NOMO-1 treated with dmso at 0.1 percent for 144 hours (cell line): ENCODE data around the gene C16orf54.
"Not testable (repeated sequence)": the region's sequence is repeated elsewhere in the genome, so short reads cannot be mapped to it uniquely, and the experiment has no call there.

Source experiments
- DNase-seq: peaks from one replicate; lab custom pipeline; 2025; ENCODE audit not compliant: unreplicated experiment; lab: John Stamatoyannopoulos, UW

Gene C16orf54

GRCh38 chr16:29710227-29711219, 35.3 kb downstream of the C16orf54 start:
- peak; percentile 30 for DNase-seq

- DNase-seq, result not testable (repeated sequence)
Observed at GRCh38 chr16:29709657-29710056, 36.1 kb downstream of the C16orf54 start.

DNA sequence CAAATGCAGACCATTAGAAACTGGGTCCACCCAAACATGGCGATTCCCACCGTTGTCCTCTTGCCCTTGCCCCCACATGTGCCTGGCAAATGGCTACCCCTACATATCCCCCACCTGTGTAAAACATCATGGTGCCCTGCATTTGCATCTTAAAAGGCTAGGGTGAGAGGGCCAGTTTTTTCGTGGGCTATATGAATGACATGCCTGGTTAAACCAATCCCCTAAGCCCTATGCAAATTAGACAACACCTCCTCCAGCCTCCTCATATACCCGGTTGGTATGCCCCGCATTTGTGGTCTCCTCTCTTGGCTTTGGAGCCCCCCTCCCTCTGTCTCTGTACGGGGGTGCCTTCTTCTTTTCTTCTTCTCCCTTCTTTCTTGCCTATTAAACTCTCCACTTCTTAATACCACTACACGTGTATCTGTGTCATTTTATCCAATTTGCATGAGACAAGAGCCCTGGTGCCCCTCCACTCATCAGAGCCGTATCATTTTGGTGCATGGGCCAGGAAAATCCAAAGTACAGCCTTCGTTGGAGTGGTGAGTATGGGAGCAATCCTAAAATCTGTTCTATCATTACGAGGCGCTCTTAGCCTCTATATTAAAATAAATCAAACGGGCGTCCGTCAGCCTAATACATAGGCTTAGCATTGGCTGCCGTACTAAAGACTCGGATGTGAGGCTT, 36.7 kb downstream of the C16orf54 start:
- DNase-seq, result no peak

- not testable (repeated sequence) for DNase-seq
Observed at GRCh38 chr16:29707160-29707559, 38.6 kb downstream of the C16orf54 start.

DNA sequence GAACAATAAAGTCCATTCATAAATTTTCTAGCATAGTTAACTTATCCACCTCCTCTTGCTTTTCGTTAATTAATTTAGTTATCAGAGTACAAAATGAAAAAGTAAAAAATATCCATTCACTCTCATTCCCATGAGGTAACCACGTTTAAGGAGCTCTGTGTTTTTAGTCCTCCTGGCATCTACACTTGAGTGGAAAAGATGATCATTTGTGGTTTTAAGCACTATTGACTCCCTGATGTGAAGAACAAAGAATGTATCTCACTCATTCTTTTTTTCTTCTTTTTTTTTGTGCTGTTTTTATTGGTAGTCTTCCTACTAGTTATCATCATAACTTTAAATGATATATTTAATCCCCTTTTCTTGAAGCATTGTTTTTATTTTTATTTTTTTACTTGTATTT, 40.8 kb downstream of the C16orf54 start:
- no peak for DNase-seq

DNA sequence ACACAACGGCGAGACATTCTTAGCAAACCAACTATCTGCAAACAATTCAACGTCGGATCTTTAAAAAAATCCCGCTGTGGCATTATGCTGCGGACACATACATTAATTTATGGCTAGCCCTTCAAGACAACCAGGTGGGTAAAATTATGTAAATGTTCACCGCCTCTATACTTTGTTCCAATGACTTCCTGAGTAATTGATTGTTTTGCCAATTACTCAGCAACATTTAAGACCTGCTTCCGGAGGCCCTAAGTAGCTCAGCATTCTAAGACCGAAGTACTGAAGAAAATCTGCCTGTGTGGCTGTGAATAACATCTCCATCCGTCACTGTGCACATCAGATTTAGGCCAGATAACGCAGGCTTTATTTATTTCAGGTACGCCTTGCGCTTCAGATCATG, 43.5 kb downstream of the C16orf54 start:
- DNase-seq, result no peak

GRCh38 chr16:29701214-29701555, 44.6 kb downstream of the C16orf54 start:
- no peak for DNase-seq

DNA sequence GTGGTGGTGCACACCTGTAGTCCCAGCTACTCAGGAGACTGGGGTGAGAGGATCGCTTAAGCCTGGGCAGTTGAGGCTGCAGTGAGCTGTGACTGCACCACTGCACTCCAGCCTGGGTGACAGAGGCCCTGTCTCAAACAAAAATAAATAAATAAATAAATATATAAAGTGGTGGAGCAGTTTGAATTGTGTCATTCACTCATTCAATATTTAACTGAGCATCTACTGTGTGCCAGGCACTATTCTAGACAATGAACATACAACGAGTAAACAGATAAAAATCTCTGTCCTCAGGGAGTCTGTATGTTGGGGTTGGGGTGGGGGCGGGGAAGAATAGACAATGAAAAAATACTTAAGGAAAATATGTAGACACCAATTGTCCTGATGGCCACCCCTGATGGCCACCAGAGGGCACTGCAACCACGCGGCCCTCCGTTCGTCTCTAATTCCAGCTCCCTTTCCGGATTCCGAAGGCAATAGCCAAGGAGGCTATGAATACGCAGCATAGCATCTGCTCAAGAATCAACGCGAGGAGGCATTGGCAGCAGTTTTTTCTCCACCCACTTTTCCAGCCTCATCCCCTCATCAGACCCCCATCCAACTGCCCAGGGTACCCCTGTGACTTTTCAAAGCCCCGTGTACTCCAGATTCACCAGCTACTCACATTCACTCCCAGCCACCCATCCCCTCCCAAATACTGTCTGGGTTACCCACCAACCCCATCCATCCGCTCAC, 45.4 kb downstream of the C16orf54 start:
- peak; percentile 77 for DNase-seq

DNA sequence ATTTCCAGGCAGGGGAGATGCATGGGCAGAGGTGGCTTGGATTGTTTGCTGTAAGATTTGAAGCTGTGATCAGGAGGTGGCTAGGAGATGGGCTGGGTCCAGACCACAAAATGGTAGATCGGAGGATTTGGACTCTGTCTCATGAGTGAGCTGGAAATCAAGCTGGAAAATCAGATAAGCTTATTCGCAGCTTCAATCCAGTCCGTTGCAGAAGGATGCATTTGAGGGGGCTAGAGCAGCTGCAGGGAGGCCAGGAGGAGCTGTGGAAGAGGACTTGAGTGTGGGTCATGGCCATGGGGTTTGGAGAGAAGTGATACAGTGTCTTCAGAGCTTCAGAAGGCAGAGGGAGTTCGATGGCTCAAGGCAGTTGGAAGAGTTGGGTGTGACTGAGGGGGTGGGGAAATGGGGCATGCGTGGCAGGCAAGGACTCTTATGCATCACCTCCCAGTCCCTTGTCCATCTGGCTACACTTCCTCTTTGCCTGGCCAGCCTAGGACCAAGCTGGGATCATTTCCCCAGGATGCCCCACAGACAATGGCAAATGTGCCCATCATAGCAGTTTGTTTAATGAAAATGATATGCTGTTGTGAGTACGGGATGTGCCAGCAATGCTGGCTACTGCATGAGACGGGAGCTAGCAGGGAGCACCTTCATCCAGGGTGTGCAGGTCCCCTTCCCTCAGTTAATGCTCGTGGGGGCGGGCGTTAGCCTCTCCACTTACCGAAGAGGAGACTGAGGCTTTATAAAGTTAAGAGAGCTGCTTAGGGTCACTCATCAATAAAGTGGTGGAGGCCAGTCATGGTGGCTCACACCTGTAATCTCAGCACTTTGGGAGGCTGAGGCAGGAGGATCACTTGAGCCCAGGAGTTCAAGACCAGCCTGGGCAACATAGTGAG, 46.2 kb downstream of the C16orf54 start:
- no peak for DNase-seq

DNA sequence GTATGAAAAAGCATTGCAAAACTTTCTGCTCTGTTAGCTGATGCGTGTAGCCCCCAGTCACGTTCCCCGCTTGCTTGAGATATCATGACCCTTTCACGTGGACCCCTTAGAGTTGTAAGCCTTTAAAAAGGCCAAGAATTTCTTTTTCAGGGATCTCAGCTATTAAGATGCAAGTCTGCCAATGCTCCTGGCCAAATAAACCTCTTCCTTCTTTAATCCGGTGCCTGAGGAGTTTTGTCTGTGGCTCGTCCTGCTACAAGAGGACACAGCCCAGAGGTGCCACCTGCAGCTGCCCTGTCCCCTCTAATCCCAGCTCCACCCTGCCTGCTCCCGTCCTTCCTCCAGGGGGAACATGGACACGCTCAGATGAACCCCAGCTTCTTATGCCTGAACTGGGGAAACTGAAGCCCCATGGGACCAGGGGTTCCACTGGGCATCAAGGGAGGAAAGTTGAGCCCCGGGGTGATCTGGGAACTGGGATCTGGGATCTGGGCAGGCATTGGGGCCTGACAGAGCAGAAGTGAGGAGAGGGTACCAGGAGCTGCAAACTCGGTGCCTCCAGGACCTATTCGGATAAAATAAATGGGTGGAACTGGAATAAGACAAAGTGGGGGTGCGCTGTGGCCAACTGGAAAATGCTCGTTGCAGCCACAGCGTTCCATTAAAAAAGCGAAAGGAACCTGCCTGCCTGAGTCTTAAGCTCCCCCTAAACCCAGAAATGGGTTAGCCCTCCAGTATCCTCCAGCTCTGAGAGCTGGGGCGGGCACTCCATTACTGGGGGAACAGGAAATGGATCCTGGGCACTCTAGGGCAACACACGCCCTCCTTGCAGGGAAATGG, 47.1 kb downstream of the C16orf54 start:
- no peak for DNase-seq

- no peak for DNase-seq
Observed at GRCh38 chr16:29698042-29698441, 47.7 kb downstream of the C16orf54 start.

GRCh38 chr16:29697391-29697790, 48.4 kb downstream of the C16orf54 start:
- no peak for DNase-seq

DNA sequence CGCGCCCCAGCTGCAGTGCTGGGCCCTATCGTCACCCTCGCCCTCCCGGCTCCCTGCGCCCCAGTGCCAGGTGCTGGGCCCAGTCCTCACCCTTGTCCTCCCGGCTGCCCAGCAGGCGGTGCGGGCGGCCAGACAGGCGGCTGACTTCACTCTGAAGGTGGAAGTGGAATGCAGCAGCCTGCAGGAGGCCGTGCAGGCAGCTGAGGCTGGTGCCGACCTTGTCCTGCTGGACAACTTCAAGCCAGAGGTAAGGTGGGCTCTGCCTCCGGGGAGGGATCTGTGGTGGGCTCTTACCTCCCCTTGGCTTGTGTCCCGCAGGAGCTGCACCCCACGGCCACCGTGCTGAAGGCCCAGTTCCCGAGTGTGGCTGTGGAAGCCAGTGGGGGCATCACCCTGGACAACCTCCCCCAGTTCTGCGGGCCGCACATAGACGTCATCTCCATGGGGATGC, 48.9 kb downstream of the C16orf54 start:
- DNase-seq, result no peak

DNA sequence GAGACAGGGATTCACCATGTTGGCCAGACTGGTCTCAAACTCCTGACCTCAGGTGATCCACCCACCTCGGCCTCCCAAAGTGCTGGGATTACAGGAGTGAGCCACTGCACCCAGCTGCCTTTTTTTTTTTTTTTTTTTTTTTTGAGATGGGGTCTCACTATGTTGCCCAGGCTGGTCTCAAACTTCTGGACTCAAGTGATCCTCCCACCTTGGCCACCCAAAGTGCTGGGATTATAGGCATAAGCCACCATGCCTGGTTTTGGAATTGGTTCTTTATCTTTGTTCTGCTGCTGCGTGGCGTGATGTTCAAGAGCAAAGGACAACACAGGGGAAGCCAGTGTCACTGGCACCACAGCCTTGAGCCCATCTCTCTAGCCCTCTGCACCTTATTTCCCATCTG, 50.1 kb downstream of the C16orf54 start:
- not testable (repeated sequence) for DNase-seq

GRCh38 chr16:29694384-29695195, 51.2 kb downstream of the C16orf54 start:
- no peak for DNase-seq

DNA sequence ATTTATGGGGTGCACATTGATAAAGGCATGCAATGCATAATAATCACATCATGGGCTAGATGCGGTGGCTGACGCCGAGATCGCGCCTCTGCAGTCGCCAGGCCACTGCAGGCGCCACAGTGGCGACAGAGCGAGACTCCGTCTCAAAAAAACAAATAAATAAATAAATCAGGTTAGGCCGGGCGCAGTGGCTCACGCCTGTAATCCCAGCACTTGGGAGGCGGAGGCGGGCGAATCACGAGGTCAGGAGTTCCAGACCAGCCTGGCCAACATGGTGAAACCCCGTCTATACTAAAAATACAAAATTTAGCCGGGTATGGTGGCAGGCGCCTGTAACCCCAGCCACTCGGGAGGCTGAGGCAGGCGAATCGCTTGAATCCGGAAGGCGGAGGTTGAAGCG, 53.2 kb downstream of the C16orf54 start:
- not testable (repeated sequence) for DNase-seq
